GM18951 (cell line): ENCODE results near the gene RYR3.
"Not testable (repeated sequence)": the region's sequence is repeated elsewhere in the genome, so short reads cannot be mapped to it uniquely, and the experiment has no call there.

Experiments used
- POLR2A ChIP-seq: IDR thresholded peaks from 4 replicates; pipeline ENCODE4 v1.6.1; 2011; ENCODE audit warnings: mild to moderate bottlenecking; ENCODE audit not compliant: insufficient read length, insufficient read depth; ENCODE audit errors: extremely low read depth
- in situ Hi-C: fragments of 300-500 bp; cut with MboI; formaldehyde crosslinking; loops from one replicate; pipeline ENCODE4 v1.12.0; 2022; ENCODE audit warnings: low sequenced_read_pairs, mixed read lengths, inconsistent platforms; ENCODE audit not compliant: unreplicated experiment

Gene RYR3

GRCh38 chr15:33780011-33780768 is 469.4 kb downstream of the RYR3 start:
- in situ Hi-C loops = no loop called here
- no peak for TF ChIP-seq POLR2A

- no peak for TF ChIP-seq POLR2A
- in situ Hi-C loops = no loop called here
Observed at GRCh38 chr15:33782966-33783365, 472.2 kb downstream of the RYR3 start.

- in situ Hi-C loops = no loop called here
- TF ChIP-seq POLR2A = no peak
Observed at GRCh38 chr15:33785366-33785765, 474.6 kb downstream of the RYR3 start.

DNA sequence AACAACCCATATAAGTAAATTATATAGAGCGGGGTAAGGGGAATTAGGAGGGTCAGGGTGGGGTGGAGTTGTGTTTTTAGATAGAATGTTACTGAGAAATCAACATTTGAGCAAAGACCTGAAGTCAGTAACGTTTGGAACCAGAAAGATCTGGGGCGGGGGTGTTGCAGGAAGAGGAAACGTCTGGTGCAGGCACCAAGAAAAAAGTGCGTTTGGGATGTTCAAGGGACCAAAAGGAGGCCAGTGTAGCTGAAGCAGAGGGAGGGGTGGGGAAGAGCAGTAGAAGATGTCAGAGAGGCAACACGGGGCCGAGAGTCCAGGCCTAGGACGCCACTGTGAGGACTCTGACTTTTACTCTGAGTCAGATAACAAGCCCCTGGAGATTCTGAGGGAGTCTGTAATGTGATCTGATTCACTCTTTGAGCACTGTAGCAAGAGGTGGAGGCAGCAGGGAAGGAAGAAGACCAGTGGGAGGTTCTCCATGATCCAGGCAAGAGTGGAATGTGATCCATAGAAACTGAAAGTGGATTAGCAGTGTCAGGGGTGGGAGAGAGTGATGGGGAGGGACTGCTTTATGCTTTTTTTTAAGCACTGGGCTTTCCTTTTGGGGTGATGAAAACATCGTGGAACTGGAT is 478.3 kb downstream of the RYR3 start:
- in situ Hi-C loops = no loop called here
- TF ChIP-seq POLR2A = no peak

DNA sequence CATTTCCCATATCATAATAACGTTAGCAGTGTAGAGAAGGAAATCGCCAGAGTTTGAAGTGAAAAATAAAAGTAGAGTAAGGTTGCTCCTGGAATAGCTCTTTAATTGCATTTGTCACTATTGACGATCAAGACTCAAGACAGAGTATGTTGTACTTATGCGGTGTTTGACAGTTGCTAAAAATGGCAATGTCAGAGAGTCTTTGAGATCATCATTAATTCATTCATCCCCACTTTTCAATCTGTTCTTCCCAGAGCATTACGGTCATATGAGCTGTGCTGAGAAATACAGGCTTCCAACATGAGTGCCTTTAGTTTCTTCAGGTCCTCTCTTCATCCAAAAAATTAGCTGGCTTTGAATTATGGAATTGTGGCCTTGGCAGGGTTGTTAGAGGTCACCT is 483.7 kb downstream of the RYR3 start:
- in situ Hi-C loops = no loop called here
- TF ChIP-seq POLR2A = no peak

GRCh38 chr15:33795070-33795469 is 484.3 kb downstream of the RYR3 start:
- in situ Hi-C loops = no loop called here
- no peak for TF ChIP-seq POLR2A

GRCh38 chr15:33797651-33798050 is 486.9 kb downstream of the RYR3 start:
- in situ Hi-C loops = no loop called here
- TF ChIP-seq POLR2A = no peak

DNA sequence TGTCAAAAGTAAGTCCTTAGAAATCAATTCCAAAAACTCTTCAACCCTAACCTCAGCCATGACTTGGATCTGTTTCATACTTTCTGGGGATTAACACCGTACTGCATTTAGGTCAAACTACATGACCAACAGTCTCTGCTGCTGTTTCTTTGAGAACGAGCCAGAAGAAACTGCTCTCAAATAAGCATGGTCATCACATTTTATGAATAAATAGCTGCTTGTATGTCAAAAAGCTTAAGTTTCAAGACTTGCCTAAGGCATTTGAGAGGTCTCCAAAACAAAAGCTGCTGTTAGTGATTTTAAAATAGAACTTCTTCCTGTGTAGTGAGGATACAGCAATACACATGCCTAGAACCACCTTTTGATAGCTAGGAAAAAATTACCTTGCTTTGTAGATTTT is 491.2 kb downstream of the RYR3 start:
- TF ChIP-seq POLR2A = no peak
- in situ Hi-C loops = no loop called here

DNA sequence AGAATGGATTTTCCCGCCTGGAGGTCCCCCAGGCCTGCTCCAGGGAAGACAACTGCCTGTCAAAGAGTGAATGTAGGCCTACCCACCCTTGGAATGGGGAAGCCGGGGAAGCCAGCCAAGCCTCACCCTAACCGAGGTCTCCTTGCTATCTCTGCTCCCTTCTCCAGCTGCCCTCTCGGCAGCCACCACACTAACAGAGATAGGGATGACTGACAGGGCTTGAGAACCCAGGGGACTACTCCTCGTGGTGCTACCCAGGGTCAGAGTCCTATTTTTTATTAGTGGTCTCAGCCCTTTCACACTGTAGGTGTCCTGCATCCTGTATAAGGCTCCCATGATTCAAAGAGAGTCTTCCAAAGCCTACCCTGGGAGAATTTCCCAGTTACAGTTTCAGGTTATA is 496.9 kb downstream of the RYR3 start:
- no peak for TF ChIP-seq POLR2A
- in situ Hi-C loops = no loop called here

- TF ChIP-seq POLR2A = no peak
- in situ Hi-C loops = no loop called here
Observed at GRCh38 chr15:33808720-33809457, 498.1 kb downstream of the RYR3 start.

DNA sequence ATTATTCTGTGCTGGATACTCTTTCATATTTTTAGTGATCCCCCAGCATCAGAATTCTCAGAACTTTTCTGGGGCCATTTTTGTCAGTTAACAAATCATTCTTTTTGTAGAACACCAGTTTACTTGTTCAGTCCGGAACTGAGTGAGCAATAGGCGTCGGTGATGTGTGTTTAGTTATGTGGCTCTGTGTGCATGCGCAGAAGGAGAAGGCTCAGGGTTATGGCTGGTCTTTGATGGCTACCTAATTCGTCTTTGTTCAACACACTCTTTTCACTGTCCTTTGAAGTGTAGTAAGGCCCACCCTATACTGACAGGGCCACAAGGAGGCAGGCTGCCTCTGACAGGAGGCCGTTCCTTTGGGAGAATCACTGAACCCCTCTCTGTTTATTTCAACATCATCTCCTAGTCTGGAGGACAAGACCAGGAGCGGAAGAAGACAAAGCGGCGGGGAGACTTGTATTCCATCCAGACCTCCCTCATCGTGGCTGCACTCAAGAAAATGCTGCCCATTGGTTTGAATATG is 499.4 kb downstream of the RYR3 start:
- in situ Hi-C loops = no loop called here
- no peak for TF ChIP-seq POLR2A

DNA sequence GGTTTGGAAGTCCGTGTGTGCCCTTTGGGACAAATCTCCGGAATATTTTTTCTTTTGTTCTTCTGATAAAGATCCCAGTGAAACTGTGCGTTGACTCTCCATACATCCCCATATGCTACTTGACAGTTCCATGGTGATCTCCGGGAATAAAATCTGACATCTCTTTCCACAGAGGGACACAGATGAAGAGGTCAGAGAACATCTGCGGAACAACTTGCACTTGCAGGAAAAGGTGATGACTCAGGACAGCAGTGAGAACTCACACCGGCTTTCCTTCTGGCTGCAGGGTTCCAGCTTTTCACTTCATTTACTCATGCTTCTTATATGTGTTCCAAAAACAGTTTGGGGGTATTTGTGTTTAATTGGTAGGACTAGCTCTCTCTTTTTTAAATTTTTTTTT is 500.0 kb downstream of the RYR3 start:
- TF ChIP-seq POLR2A = no peak
- in situ Hi-C loops = no loop called here

DNA sequence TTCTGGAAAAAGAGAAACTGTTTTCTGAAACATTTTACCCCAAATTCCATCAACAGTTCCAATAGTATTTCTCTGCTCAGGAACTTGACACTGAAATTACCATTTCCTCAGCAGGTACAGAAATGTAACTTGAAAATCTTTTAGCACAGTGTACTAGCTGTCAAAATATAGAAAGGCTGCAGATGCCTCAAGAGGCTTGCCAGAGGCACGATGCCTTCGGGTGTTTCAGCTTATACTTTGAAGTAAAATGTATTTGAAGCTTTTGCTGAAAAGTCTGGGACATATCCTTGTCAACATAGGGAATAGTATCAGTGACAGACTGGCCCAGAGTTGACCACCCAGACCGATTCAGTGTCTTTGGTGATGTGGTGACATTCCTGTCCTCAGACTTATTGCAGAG is 503.1 kb downstream of the RYR3 start:
- in situ Hi-C loops = no loop called here
- TF ChIP-seq POLR2A = no peak

DNA sequence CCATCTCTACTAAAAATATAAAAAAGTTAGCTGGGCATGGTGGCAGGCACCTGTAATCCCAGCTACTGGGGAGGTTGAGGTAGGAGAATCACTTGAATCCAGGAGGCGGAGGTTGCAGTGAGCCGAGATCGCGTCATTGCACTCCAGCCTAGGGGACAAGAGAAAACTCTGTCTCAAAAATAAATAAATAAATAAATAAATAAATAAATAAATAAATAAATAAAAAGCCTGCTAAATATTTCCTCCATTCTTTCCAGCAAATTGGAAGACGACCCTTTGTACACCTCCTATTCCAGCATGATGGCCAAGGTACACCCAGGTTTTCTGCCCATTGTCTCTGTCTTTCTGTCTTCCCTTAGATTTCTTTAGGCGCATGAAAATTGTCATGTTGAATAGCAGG is 508.7 kb downstream of the RYR3 start:
- in situ Hi-C loops = not testable (repeated sequence)
